Small intestine (tissue), 7 donors: ENCODE data around the gene SUCLG2. TPM values are rescaled to one million over a fixed set of nuclear protein-coding genes. Genes with fewer than 3 reads are reported as not detected.

Experiments used
- DNase-seq, 2 donors: peaks; one replicate each; pipeline versions ENCODE4 v3.0.0 to v3.0.0-alpha.2; 2013
- FAIRE-seq: peaks from 2 replicates; lab custom pipeline; 2012; peaks lifted over from hg19 to GRCh38; lab: Jason Lieb, UNC
- H3K27ac ChIP-seq, 3 donors: one replicate each; pipeline ENCODE4 v1.5.1; 2013; ENCODE audit warnings: low read length in 2 of 3, mild to moderate bottlenecking in 2 of 3, control low read depth in 1 of 3, inconsistent platforms in 1 of 3, low read depth in 1 of 3, moderate library complexity in 1 of 3
- H3K27me3 ChIP-seq, 3 donors: one replicate each; pipeline ENCODE4 v1.6.1; 2013; ENCODE audit warnings: low read length in 3 of 3, inconsistent platforms in 1 of 3; ENCODE audit not compliant: control insufficient read depth in 3 of 3, insufficient read depth in 3 of 3
- H3K36me3 ChIP-seq, 3 donors: one replicate each; pipeline ENCODE4 v1.6.1; 2013; ENCODE audit warnings: low read length in 3 of 3, inconsistent platforms in 1 of 3, low read depth in 1 of 3, mild to moderate bottlenecking in 1 of 3, moderate library complexity in 1 of 3; ENCODE audit not compliant: control insufficient read depth in 3 of 3, insufficient read depth in 2 of 3
- H3K4me1 ChIP-seq, 3 donors: one replicate each; pipeline ENCODE4 v1.6.1; 2013; ENCODE audit warnings: low read length in 2 of 3, inconsistent platforms in 1 of 3, low read depth in 1 of 3, mild to moderate bottlenecking in 1 of 3, moderate library complexity in 1 of 3; ENCODE audit not compliant: control insufficient read depth in 3 of 3, insufficient read depth in 2 of 3
- H3K4me3 ChIP-seq, 3 donors: one replicate each; pipeline ENCODE4 v1.5.1; 2013; ENCODE audit warnings: low read length in 3 of 3, control low read depth in 1 of 3, inconsistent platforms in 1 of 3, low read depth in 1 of 3, mild to moderate bottlenecking in 1 of 3, moderate library complexity in 1 of 3
- H3K9me3 ChIP-seq, 2 donors: one replicate each; pipeline ENCODE4 v1.6.1; 2013; ENCODE audit warnings: low read depth in 1 of 2, low read length in 1 of 2; ENCODE audit not compliant: control insufficient read depth in 2 of 2, insufficient read depth in 1 of 2
- WGBS, 3 donors: extraction: QIAGEN DNeasy Blood & Tissue Kit; methylation state at CpG; one replicate each; pipeline ENCODE4 v1.1.7; 2013; 5-methylcytosine and 5-hydroxymethylcytosine counted together
- polyA plus RNA-seq, 4 donors: library from polyadenylated mRNA; stranded (reverse) in 3 of 4; unstranded in 1 of 4; fragments of 200-250 nt in 3 of 4; fragments of 120-200 nt in 1 of 4; gene quantifications; one replicate each; pipeline versions ENCODE4 v1.2.1 to v1.2.3, GENCODE V29; 2013
- donor health status: healthy with polysubstance abuse.
- donor health status: control.
- donor health status: control.
- donor health status: Bipolar disorder and iron deficiency.
- donor health status: healthy.

SUCLG2 gene
- polyA plus RNA-seq, 4 donors: 77.7 to 167 (median 125) TPM

DNA sequence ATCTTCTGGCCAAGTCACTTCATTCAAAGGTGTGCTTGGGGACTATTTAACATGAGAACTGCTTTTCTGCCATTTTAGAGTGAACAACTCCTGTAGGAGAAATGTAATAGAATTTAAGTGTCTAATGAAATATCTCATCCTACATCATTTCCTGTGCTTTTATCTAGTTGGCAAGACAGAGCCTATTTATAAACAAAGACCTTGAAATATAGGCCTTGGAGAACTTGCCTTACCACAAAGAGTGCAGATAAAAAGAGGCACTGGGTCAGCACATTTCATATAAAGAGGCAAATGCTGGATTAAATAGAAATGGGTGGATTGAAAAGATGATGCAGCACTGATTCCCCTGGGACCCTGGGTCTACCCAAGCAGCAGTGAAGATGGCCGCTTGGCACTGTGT, 278.0 kb downstream of the SUCLG2 start:
- no peak for FAIRE-seq
- H3K36me3 ChIP-seq: peaks cover 0 to 14% (median 7%) of the 10 kb centered on the region in 3 donors
- H3K4me1 ChIP-seq: no peaks in the 10 kb centered on the region
- no peak for DNase-seq
- H3K4me3 ChIP-seq: no peak overlapping the region
- no peaks in the 10 kb centered on the region for H3K9me3 ChIP-seq
- H3K27me3 ChIP-seq: no peaks in the 10 kb centered on the region
- H3K27ac ChIP-seq: no peak overlapping the region
- 95 to 100% (median 98%) methylated on average over 1 of the region's 1 CpG for WGBS, 3 donors

DNA sequence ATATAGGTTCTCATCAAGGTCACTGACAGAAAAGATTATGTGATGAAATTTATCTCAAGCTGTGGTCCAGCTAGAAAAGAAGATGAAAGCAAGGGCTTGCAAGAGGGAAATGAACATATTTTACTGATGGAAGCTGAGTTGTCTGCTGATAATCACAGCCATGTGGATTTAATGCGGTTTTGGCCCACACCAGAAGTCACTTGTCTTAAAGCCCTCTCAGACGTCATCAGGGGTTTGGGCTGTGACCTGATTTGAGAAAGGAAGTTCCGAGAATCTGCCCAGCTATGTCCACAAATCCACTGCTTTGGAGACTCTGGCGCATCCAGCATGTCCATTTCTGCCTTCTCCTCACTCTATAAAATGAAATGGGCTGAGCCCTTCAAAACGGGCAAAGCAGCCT, 278.4 kb downstream of the SUCLG2 start:
- no peak for DNase-seq
- Histone ChIP-seq H3K4me1 (no peaks in the 10 kb centered on the region), H3K27ac (no peak overlapping the region), H3K4me3 (no peak overlapping the region), H3K27me3 (no peaks in the 10 kb centered on the region), H3K36me3 (peaks cover 0 to 14% (median 7%) of the 10 kb centered on the region in 3 donors), H3K9me3 (no peaks in the 10 kb centered on the region)
- FAIRE-seq: no peak
- 91 to 94% (median 92%) methylated on average over 5 of the region's 5 CpGs for WGBS, 3 donors

DNA sequence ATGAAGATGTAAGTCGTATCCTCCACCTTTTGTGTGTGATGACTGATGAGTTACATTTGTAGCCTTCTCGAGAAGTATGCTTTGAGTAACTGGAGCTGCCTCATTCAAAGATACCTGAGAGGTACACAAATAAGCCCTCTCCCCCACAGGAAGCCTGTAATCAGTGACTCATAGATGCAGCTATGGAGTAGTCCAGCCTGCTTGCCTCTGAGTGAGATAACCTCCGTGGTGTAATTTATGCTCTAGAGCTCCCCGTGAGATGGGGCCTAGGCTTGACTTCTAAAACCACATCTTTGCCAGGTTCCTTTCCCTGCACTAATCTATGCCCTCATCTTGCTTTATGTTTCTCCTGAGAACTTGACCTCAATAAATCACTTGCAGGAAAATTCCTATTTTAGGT, 291.7 kb downstream of the SUCLG2 start:
- DNase-seq (no peak), FAIRE-seq (no peak)
- Histone ChIP-seq H3K9me3 (no peaks in the 10 kb centered on the region), H3K4me1 (no peaks in the 10 kb centered on the region), H3K27me3 (no peaks in the 10 kb centered on the region), H3K36me3 (no peaks in the 10 kb centered on the region), H3K4me3 (no peak overlapping the region), H3K27ac (no peak overlapping the region)
- 33 to 42% (median 36%) methylated on average over 4 of the region's 4 CpGs for whole genome bisulfite sequencing, 3 donors

DNA sequence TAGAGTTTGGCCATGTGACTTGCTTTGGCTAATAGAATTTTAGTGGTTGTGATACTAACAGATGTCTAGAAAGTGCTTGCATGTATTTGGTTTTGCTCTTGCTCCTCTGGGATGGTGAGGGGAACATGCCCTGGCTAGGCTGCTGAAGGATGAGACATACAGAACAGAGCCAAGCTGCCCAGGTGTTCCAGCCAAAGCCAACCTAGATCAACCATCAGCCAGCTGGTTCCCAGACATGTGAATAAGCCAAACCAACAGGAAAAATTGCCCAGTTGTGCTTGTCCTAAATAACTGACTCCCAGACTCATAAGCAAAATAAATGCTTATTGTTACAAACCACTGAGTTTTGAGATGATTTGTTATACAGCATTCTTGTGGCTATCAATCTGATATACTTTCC, 292.6 kb downstream of the SUCLG2 start:
- no peak overlapping the region for H3K27ac ChIP-seq
- DNase-seq: no peak
- H3K36me3 ChIP-seq: no peaks in the 10 kb centered on the region
- no peaks in the 10 kb centered on the region for H3K27me3 ChIP-seq
- FAIRE-seq: no peak
- H3K4me3 ChIP-seq: no peak overlapping the region
- no peaks in the 10 kb centered on the region for H3K4me1 ChIP-seq
- H3K9me3 ChIP-seq: no peaks in the 10 kb centered on the region

DNA sequence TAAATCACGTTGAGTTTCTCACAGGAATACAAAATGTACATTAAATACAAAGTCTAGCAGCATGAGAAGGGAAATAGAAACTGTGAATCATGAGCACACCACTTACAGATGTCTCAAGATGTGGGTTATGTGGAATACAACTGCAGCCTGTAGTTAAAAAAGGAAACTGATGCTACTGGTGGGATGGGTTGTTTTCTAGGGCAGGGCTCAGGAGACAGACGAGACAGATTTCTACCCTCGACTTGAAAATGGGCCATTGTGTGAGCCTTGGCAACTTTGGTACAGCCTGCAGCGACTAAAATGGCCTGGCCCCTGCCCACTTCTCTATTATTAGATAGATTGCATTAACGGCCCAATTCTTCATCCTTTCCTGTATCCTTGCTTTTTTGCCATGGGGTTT, 293.1 kb downstream of the SUCLG2 start:
- Histone ChIP-seq H3K4me1 (no peaks in the 10 kb centered on the region), H3K9me3 (no peaks in the 10 kb centered on the region), H3K27me3 (no peaks in the 10 kb centered on the region), H3K4me3 (no peak overlapping the region), H3K36me3 (no peaks in the 10 kb centered on the region), H3K27ac (no peak overlapping the region)
- 71 to 76% (median 74%) methylated on average over 5 of the region's 5 CpGs for WGBS, 3 donors
- FAIRE-seq: no peak
- no peak for DNase-seq

DNA sequence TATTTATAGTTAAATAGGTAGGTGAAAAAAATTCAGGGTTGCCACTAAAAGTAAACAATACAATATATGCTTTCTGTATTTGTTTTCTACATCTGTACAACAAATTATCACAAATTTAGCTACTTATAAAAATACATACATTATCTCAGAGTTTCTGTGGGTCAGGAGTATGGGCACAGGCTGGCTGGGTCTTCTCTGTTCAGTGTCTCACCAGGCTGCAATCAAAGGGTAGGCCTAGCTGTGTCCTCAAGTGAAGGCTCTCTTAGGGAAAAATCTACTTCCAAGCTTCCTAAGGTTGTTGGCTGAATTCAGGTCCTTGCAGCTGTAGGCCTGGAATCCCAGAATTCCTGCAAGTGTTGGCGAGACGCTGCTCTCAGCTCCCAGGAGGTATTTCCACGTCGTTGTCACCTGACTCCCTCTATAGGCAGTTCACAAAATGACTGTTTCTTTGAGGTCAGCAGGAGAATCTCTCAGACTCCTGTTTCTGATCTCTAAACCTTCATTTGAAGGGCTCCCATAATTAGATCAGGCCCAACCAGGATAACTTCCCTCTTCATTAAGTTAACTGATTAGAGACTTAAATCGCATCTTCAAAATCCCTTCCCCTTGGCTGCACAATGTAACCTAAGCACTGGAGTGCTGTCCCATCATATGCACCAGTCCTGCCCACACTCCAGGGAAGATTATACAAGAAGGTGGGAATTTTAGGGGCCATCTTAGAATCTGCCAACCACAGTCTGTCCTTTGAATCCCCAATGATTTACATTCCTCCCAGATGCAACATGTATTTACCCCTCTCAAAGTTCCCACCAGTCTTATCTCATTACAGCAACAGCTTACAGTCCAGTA, 296.6 kb downstream of the SUCLG2 start:
- Histone ChIP-seq H3K9me3 (no peaks in the 10 kb centered on the region), H3K27ac (no peak overlapping the region), H3K4me1 (no peaks in the 10 kb centered on the region), H3K4me3 (no peak overlapping the region), H3K36me3 (no peaks in the 10 kb centered on the region), H3K27me3 (no peaks in the 10 kb centered on the region)
- DNase-seq (peak; percentile 42 to 50), FAIRE-seq (no peak)
- 14 to 22% (median 22%) methylated on average over 5 of the region's 5 CpGs for WGBS, 3 donors

DNA sequence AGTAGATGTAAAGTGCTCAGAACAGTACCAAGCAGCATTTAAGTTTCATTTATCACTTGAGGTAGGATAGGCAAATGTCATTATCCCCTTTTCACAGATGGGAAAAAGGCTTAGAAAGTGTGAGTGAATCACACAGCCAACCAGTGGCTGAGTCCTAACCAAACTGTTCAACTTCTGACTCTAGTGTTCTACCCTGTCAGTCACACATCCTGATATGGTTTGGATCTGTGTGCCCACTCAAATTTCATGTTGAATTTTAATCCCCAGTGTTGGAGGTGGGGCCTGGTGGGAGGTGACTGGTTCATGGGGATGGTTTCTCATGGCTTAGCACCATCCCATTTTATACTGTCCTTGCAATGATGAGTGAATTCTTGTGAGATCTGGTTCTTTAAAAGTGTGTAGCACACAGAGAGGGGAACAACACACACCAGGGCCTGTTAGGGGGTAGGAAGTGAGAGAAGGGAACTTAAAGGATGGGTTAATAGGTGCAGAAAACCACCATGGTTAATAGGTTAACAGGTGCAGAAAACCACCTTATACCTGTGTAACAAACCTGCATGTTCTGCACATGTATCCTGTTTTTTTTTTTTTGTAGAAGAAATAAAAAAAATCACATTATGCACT, 304.7 kb downstream of the SUCLG2 start:
- H3K4me1 ChIP-seq: no peaks in the 10 kb centered on the region
- no peak overlapping the region for H3K4me3 ChIP-seq
- H3K27ac ChIP-seq: no peak overlapping the region
- no peaks in the 10 kb centered on the region for H3K36me3 ChIP-seq
- H3K9me3 ChIP-seq: no peaks in the 10 kb centered on the region
- no peak for DNase-seq
- FAIRE-seq: no peak
- no peaks in the 10 kb centered on the region for H3K27me3 ChIP-seq

DNA sequence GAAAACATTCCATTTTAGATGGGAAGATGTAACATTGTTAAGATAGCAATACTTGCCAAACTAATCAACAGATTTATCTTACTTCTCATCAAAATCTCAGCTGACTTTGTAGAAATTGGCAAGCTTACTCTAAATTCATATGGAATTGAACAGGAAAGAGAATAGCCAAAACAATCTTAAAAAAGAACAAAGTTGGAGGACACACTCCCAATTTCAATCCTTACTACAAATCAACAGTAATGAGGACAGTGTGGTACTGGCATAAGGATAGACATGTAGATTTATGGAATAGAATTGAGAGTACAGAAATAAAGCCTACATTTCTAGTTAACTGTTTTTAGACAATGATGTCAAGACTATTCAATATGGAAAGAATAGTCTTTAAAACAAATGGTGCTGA, 308.3 kb downstream of the SUCLG2 start:
- Histone ChIP-seq H3K4me1 (no peaks in the 10 kb centered on the region), H3K4me3 (no peak overlapping the region), H3K27me3 (no peaks in the 10 kb centered on the region), H3K27ac (no peak overlapping the region), H3K36me3 (no peaks in the 10 kb centered on the region), H3K9me3 (no peaks in the 10 kb centered on the region)
- no peak for FAIRE-seq
- no peak for DNase-seq
